IMR-90 (cell line): ENCODE results near the gene CMC1. TPM values are rescaled to one million over a fixed set of nuclear protein-coding genes. Genes with fewer than 3 reads are reported as not detected.

Experiments used
- ATAC-seq: fragments of 200-7000 bp; cut with Tn5 transposase; 2 replicates; pipeline ENCODE4 v1.9.1; 2020; ENCODE audit warnings: low read depth, mild to moderate bottlenecking, moderate library complexity
- BruUV-seq: library from RNA; stranded (reverse); fragments of 400-500 nt; replicated peaks from 2 replicates; lab custom pipeline; 2021; lab: Mats Ljungman, UMichigan
- CTCF ChIA-PET: fragments of 300-600 bp; formaldehyde crosslinking; extraction: SDS; loops from one replicate; lab custom pipeline; 2021; ENCODE audit warnings: antibody characterized with exemption; lab: Yijun Ruan, JAX
- POLR2A ChIA-PET: fragments of 300-600 bp; sonication (Branson Sonifier 250); formaldehyde crosslinking; loops from one replicate; lab custom pipeline; 2022; ENCODE audit warnings: antibody characterized with exemption; ENCODE audit not compliant: unreplicated experiment; lab: Charles Lee
- DNase-seq: peaks from one replicate; pipeline ENCODE4 v3.0.0; 2013
- H2AFZ ChIP-seq: replicated peaks from 2 replicates; pipeline ENCODE3; 2013; ENCODE audit warnings: low read length, mild to moderate bottlenecking; ENCODE audit not compliant: poor library complexity
- H2AK5ac ChIP-seq: 2 replicates; pipeline ENCODE4 v1.6.1; 2013; ENCODE audit warnings: low read depth, low read length, inconsistent platforms
- H2AK9ac ChIP-seq: replicated peaks from 2 replicates; pipeline ENCODE3; 2013; ENCODE audit warnings: mild to moderate bottlenecking, low read depth, low read length, moderate library complexity; ENCODE audit not compliant: poor library complexity
- H2BK120ac ChIP-seq: 2 replicates; pipeline ENCODE4 v1.6.1; 2013; ENCODE audit warnings: low read depth, low read length, inconsistent platforms
- H2BK15ac ChIP-seq: 3 replicates; pipeline ENCODE4 v1.6.1; 2013; ENCODE audit warnings: low read depth, low read length, inconsistent platforms
- H2BK20ac ChIP-seq: 2 replicates; pipeline ENCODE4 v1.6.1; 2013; ENCODE audit warnings: low read depth, mild to moderate bottlenecking, inconsistent platforms, low read length, moderate library complexity
- H2BK5ac ChIP-seq: 2 replicates; pipeline ENCODE4 v1.6.1; 2013; ENCODE audit warnings: mild to moderate bottlenecking, low read depth, low read length, inconsistent platforms; ENCODE audit not compliant: poor library complexity, severe bottlenecking
- H3K14ac ChIP-seq: replicated peaks from 2 replicates; pipeline ENCODE4 v1.6.1; 2013; ENCODE audit warnings: low read depth, low read length, inconsistent platforms
- H3K18ac ChIP-seq: 2 replicates; pipeline ENCODE4 v1.6.1; 2013; ENCODE audit warnings: low read depth, low read length, control low read depth
- H3K23ac ChIP-seq: 2 replicates; pipeline ENCODE4 v1.6.1; 2013; ENCODE audit warnings: low read depth, low read length, inconsistent platforms
- H3K27ac ChIP-seq: 2 replicates; pipeline ENCODE4 v1.5.1; 2013; ENCODE audit warnings: mild to moderate bottlenecking, control low read depth, low read length; ENCODE audit not compliant: insufficient read depth
- H3K27me3 ChIP-seq: 2 replicates; pipeline ENCODE4 v1.6.1; 2013; ENCODE audit warnings: low read length; ENCODE audit not compliant: control insufficient read depth, insufficient read depth
- H3K36me3 ChIP-seq: 2 replicates; pipeline ENCODE4 v1.6.1; 2013; ENCODE audit warnings: low read length, mixed read lengths; ENCODE audit not compliant: control insufficient read depth, insufficient read depth
- H3K4ac ChIP-seq: 2 replicates; pipeline ENCODE4 v1.6.1; 2013; ENCODE audit warnings: low read depth, low read length, inconsistent platforms
- H3K4me1 ChIP-seq: 2 replicates; pipeline ENCODE4 v1.6.1; 2013; ENCODE audit warnings: low read length, mixed read lengths; ENCODE audit not compliant: control insufficient read depth, insufficient read depth
- H3K4me2 ChIP-seq: 2 replicates; pipeline ENCODE4 v1.6.1; 2013; ENCODE audit warnings: low read depth, mild to moderate bottlenecking, control low read depth, low read length, moderate library complexity
- H3K4me3 ChIP-seq: 2 replicates; pipeline ENCODE4 v1.5.1; 2013; ENCODE audit warnings: low read depth, mild to moderate bottlenecking, control low read depth, low read length, moderate library complexity; ENCODE audit not compliant: insufficient read depth
- H3K56ac ChIP-seq: 2 replicates; pipeline ENCODE4 v1.6.1; 2013; ENCODE audit warnings: low read length, inconsistent platforms; ENCODE audit not compliant: insufficient read depth; ENCODE audit errors: extremely low read depth
- H3K79me1 ChIP-seq, 2 experiments: 2 replicates each; pipeline ENCODE4 v1.6.1; 2013; ENCODE audit warnings: low read length in 2 of 2, inconsistent platforms in 1 of 2, low read depth in 1 of 2
- H3K9ac ChIP-seq: 2 replicates; pipeline ENCODE4 v1.6.1; 2013; ENCODE audit warnings: low read depth, low read length, control low read depth
- H3K9me1 ChIP-seq: 2 replicates; pipeline ENCODE4 v1.6.1; 2013; ENCODE audit warnings: low read length, inconsistent platforms; ENCODE audit not compliant: insufficient read depth
- H3K9me3 ChIP-seq: 2 replicates; pipeline ENCODE4 v1.6.1; 2013; ENCODE audit warnings: low read length; ENCODE audit not compliant: control insufficient read depth, insufficient read depth
- H4K20me1 ChIP-seq: 2 replicates; pipeline ENCODE4 v1.6.1; 2013; ENCODE audit warnings: low read length, inconsistent platforms; ENCODE audit not compliant: insufficient read depth
- H4K5ac ChIP-seq: 2 replicates; pipeline ENCODE4 v1.6.1; 2013; ENCODE audit warnings: mild to moderate bottlenecking, low read depth, low read length, control low read depth
- H4K8ac ChIP-seq, 2 experiments: 2 replicates each; pipeline ENCODE4 v1.6.1; 2013; ENCODE audit warnings: low read depth in 2 of 2, low read length in 2 of 2, control low read depth in 1 of 2, inconsistent platforms in 1 of 2
- H4K91ac ChIP-seq: 2 replicates; pipeline ENCODE4 v1.6.1; 2013; ENCODE audit warnings: low read depth, low read length, inconsistent platforms; ENCODE audit not compliant: insufficient read depth
- BHLHE40 ChIP-seq: fragments of 150-350 bp; IDR thresholded peaks from 2 replicates; pipeline ENCODE4 v1.6.1; 2016; ENCODE audit warnings: mild to moderate bottlenecking, low read depth, low read length
- CEBPB ChIP-seq: IDR thresholded peaks from 2 replicates; pipeline ENCODE4 v1.6.1; 2012; ENCODE audit warnings: low read depth, low read length, improper control_type of control experiment
- CHD1 ChIP-seq: IDR thresholded peaks from 2 replicates; pipeline ENCODE4 v1.6.1; 2012; ENCODE audit warnings: low read depth, low read length, improper control_type of control experiment
- FOS ChIP-seq: fragments of 150-350 bp; IDR thresholded peaks from 2 replicates; pipeline ENCODE4 v1.6.1; 2016; ENCODE audit warnings: low read depth, low read length
- MAFK ChIP-seq: IDR thresholded peaks from 2 replicates; pipeline ENCODE4 v1.6.1; 2012; ENCODE audit warnings: low read depth, low read length, improper control_type of control experiment
- MAZ ChIP-seq: IDR thresholded peaks from 2 replicates; pipeline ENCODE4 v1.6.1; 2012; ENCODE audit warnings: low read depth, mild to moderate bottlenecking, low read length, improper control_type of control experiment, moderate library complexity, borderline replicate concordance
- MXI1 ChIP-seq: IDR thresholded peaks from 2 replicates; pipeline ENCODE4 v1.6.1; 2012; ENCODE audit warnings: low read depth, mild to moderate bottlenecking, low read length, moderate library complexity, borderline replicate concordance
- NFE2L2 ChIP-seq: fragments of 150-350 bp; IDR thresholded peaks from 2 replicates; pipeline ENCODE4 v1.6.1; 2016; ENCODE audit warnings: low read depth, mild to moderate bottlenecking, low read length
- POLR2A ChIP-seq: IDR thresholded peaks from 2 replicates; pipeline ENCODE4 v1.6.1; 2012; ENCODE audit warnings: mild to moderate bottlenecking, low read depth, low read length
- RAD21 ChIP-seq: IDR thresholded peaks from 2 replicates; pipeline ENCODE4 v1.6.1; 2012; ENCODE audit warnings: low read length, improper control_type of control experiment
- RCOR1 ChIP-seq: IDR thresholded peaks from 2 replicates; pipeline ENCODE4 v1.6.1; 2012; ENCODE audit warnings: mild to moderate bottlenecking, low read length, improper control_type of control experiment; ENCODE audit not compliant: insufficient replicate concordance
- RFX5 ChIP-seq: IDR thresholded peaks from 2 replicates; pipeline ENCODE4 v1.8.0; 2012; ENCODE audit warnings: low read depth, mild to moderate bottlenecking, low read length, moderate library complexity
- SMC3 ChIP-seq: fragments of 150-350 bp; IDR thresholded peaks from 2 replicates; pipeline ENCODE4 v1.6.1; 2016; ENCODE audit warnings: low read depth, mild to moderate bottlenecking, antibody characterized with exemption, low read length, moderate library complexity
- WGBS, 2 experiments: methylation state at CpG; one replicate each; pipeline versions ENCODE4 v1.1.5 to v1.1.7; 2013; ENCODE audit warnings: missing lambda C conversion rate in 2 of 2; ENCODE audit not compliant: insufficient read length in 1 of 2; ENCODE audit errors: extremely low coverage in 2 of 2; 5-methylcytosine and 5-hydroxymethylcytosine counted together
- dilution Hi-C: fragments of 300-500 bp; cut with HindIII; formaldehyde crosslinking; loops from one replicate; pipeline ENCODE4 v1.14.3; 2018; ENCODE audit warnings: low sequenced_read_pairs; ENCODE audit not compliant: unreplicated experiment
- in situ Hi-C: fragments of 300-500 bp; cut with MboI; formaldehyde crosslinking; loops from 3 replicates; pipeline ENCODE4 v1.14.3; 2019; ENCODE audit warnings: low sequenced_read_pairs, inconsistent platforms, mixed read lengths
- intact Hi-C: fragments of 100-400 bp; cut with micrococcal nuclease; formaldehyde crosslinking; loops from 2 replicates; pipeline ENCODE4 v1.10.0; 2022
- polyA plus RNA-seq, 3 experiments: library from polyadenylated mRNA; depleted of rRNA; stranded (reverse); fragments of >200 nt; gene quantifications; 2 replicates each; pipeline ENCODE4 v1.2.3, GENCODE V29; 2012; ENCODE audit warnings: low replicate concordance in 1 of 3
- total RNA-seq: library from RNA; depleted of rRNA; stranded (reverse); fragments of >200 nt; gene quantifications from 2 replicates; pipeline ENCODE4 v1.2.3, GENCODE V29; 2012
- TF ChIP-seq, protein P1 (sequence below): conservative IDR thresholded peaks from 2 replicates; pipeline ENCODE4 v1.5.1; 2012; ENCODE audit warnings: mild to moderate bottlenecking, low read depth, low read length, improper control_type of control experiment
- TF ChIP-seq, protein P2 (sequence below): fragments of 150-350 bp; IDR thresholded peaks from 2 replicates; pipeline ENCODE4 v1.6.1; 2016; ENCODE audit warnings: low read depth, mild to moderate bottlenecking, low read length, moderate library complexity, borderline replicate concordance
- TF ChIP-seq, protein P3 (sequence below): fragments of 150-350 bp; IDR thresholded peaks from 2 replicates; pipeline ENCODE4 v1.6.1; 2017; ENCODE audit warnings: mild to moderate bottlenecking, antibody characterized with exemption, low read length, low read depth

CMC1 gene
- total and polyA plus RNA-seq, 2 of the 4 experiments (the other 2 are of a cell fraction): 1.6 to 18.3 TPM

DNA sequence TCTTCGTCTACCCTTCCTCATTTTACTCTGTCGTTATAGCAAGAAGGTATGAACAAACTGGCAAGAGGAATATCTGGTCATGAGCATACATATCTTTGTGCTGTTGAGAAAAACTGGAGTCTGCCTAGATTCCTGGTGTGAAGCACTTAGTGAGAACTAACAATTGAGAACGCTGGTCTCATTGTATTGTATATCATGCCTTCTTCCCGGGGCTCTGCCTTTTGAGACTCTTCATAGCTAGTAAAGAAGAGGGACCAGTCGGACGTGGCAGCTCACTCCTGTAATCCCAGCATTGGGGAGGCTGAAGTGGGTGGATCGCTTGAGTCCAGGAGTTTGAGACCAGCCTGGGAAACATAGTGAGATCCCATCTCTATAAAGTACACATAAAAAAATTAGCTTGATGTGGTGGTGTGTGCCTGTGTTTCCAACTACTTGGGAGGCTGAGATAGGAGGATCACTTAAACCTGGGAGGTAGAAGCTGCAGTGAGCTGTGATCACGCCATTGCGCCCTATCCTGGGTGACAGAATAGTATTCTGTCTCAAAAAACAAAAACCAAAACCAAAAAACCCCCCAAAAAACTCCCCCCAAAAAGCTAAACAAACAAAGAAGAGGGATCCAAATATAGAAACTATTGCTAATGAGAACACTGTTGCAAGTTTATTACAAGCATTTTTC lies 11.8 kb downstream of the CMC1 start:
- 100% methylated on average over 1 of the region's 9 CpGs; no CpG with 5 or more reads in 1 of the 2 experiments for WGBS, 2 experiments
- Histone ChIP-seq H4K20me1 (peaks cover 11% of the 10 kb centered on the region), H3K9ac (no peak overlapping the region), H2BK15ac (no peak overlapping the region), H3K4me1 (peaks cover 3% of the 10 kb centered on the region), H3K4me2 (no peak overlapping the region), H2AK5ac (no peak overlapping the region), H3K23ac (no peak overlapping the region), H2BK20ac (no peak overlapping the region), H2AFZ (no peak overlapping the region), H3K9me1 (peaks cover 9% of the 10 kb centered on the region; the same call in 1 of the 2 replicates), H3K56ac (no peak overlapping the region), H3K18ac (no peak overlapping the region), H2BK120ac (no peak overlapping the region), H3K14ac (no peak overlapping the region), H3K4me3 (no peak overlapping the region), H3K27me3 (no peaks in the 10 kb centered on the region), H2BK5ac (no peak overlapping the region), H2AK9ac (no peak overlapping the region), H3K79me1 (peaks cover 27 to 34% of the 10 kb centered on the region in 2 experiments), H4K91ac (no peak overlapping the region), H4K8ac (no peak overlapping the region), H4K5ac (no peak overlapping the region), H3K27ac (no peak overlapping the region), H3K4ac (no peak overlapping the region), H3K9me3 (no peaks in the 10 kb centered on the region), H3K36me3 (no peaks in the 10 kb centered on the region)
- TF ChIP-seq MAFK (no peak), POLR2A (no peak), MXI1 (no peak), SMC3 (no peak), MAZ (no peak), RAD21 (no peak), RFX5 (no peak), CEBPB (no peak), BHLHE40 (no peak), FOS (no peak), CHD1 (no peak), RCOR1 (no peak), NFE2L2 (no peak)
- TF ChIP-seq, protein P1, sequence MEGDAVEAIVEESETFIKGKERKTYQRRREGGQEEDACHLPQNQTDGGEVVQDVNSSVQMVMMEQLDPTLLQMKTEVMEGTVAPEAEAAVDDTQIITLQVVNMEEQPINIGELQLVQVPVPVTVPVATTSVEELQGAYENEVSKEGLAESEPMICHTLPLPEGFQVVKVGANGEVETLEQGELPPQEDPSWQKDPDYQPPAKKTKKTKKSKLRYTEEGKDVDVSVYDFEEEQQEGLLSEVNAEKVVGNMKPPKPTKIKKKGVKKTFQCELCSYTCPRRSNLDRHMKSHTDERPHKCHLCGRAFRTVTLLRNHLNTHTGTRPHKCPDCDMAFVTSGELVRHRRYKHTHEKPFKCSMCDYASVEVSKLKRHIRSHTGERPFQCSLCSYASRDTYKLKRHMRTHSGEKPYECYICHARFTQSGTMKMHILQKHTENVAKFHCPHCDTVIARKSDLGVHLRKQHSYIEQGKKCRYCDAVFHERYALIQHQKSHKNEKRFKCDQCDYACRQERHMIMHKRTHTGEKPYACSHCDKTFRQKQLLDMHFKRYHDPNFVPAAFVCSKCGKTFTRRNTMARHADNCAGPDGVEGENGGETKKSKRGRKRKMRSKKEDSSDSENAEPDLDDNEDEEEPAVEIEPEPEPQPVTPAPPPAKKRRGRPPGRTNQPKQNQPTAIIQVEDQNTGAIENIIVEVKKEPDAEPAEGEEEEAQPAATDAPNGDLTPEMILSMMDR: no peak
- TF ChIP-seq, protein P2, sequence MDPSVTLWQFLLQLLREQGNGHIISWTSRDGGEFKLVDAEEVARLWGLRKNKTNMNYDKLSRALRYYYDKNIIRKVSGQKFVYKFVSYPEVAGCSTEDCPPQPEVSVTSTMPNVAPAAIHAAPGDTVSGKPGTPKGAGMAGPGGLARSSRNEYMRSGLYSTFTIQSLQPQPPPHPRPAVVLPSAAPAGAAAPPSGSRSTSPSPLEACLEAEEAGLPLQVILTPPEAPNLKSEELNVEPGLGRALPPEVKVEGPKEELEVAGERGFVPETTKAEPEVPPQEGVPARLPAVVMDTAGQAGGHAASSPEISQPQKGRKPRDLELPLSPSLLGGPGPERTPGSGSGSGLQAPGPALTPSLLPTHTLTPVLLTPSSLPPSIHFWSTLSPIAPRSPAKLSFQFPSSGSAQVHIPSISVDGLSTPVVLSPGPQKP: no peak
- TF ChIP-seq, protein P3, sequence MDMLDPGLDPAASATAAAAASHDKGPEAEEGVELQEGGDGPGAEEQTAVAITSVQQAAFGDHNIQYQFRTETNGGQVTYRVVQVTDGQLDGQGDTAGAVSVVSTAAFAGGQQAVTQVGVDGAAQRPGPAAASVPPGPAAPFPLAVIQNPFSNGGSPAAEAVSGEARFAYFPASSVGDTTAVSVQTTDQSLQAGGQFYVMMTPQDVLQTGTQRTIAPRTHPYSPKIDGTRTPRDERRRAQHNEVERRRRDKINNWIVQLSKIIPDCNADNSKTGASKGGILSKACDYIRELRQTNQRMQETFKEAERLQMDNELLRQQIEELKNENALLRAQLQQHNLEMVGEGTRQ: no peak
- intact Hi-C loops (no loop called here), dilution Hi-C loops (no loop called here), in situ Hi-C loops (no loop called here)
- ChIA-PET CTCF (interaction anchor here (0.6 kb wide), 1 partner anchor 41 kb away, joined by 3 read pairs; no protein-coding TSS in a partner anchor), POLR2A (no interaction called here)
- BruUV-seq: no TSS peak
- ATAC-seq: no peak
- no peak for DNase-seq
